ENCODE data around the gene PDE6A. TPM values are rescaled to one million over a fixed set of nuclear protein-coding genes. Genes with fewer than 3 reads are reported as not detected.

Gene PDE6A
- total RNA-seq, 2 donors from 2014 or later, result not detected

- TF ChIP-seq CTCF (IDR thresholded peaks at IDR 0.05), result no peak
- no peak overlapping the region for H3K4me3 ChIP-seq
- H3K27me3 ChIP-seq, result no peaks in the 10 kb centered on the region
- DNase-seq, result no peak
- no peaks in the 10 kb centered on the region for H3K36me3 ChIP-seq (replicated peaks in 1 of 2; ENCODE audit: insufficient read depth in 1 of 2, low read depth in 2 of 2)
- no peaks in the 10 kb centered on the region for H3K9me3 ChIP-seq
- intact Hi-C loops (cut with DNase I), result loop anchor here (5.0 kb wide), 2 partner anchors 156 to 194 kb away; no protein-coding TSS in a partner anchor
- 71 to 75% methylated on average over 5 of the region's 5 CpGs for WGBS, 2 donors
- H3K4me1 ChIP-seq, result no peaks in the 10 kb centered on the region
- ATAC-seq, result no peak
- no peak overlapping the region for H3K27ac ChIP-seq
Observed at GRCh38 chr5:149831492-149831891, 113.1 kb downstream of the PDE6A start.

- Histone ChIP-seq H3K36me3 (replicated peaks in 1 of 2; ENCODE audit: insufficient read depth in 1 of 2, low read depth in 2 of 2) (no peaks in the 10 kb centered on the region), H3K27ac (no peak overlapping the region), H3K4me3 (no peak overlapping the region), H3K4me1 (no peaks in the 10 kb centered on the region), H3K27me3 (no peaks in the 10 kb centered on the region), H3K9me3 (no peaks in the 10 kb centered on the region)
- no peak for ATAC-seq
- intact Hi-C loops (cut with DNase I), result loop anchor here (5.0 kb wide), 2 partner anchors 157 to 193 kb away; no protein-coding TSS in a partner anchor
- no peak for DNase-seq
- WGBS, 2 donors, result 80 to 93% methylated on average over 5 of the region's 5 CpGs
- TF ChIP-seq CTCF (IDR thresholded peaks at IDR 0.05), result no peak
- no peak for TF ChIP-seq POLR2A (IDR thresholded peaks at IDR 0.05)
Observed at GRCh38 chr5:149830579-149830978, 114.0 kb downstream of the PDE6A start.

GRCh38 chr5:149829954-149830353 lies 114.6 kb downstream of the PDE6A start:
- Histone ChIP-seq H3K27ac (no peak overlapping the region), H3K27me3 (no peaks in the 10 kb centered on the region), H3K4me1 (no peaks in the 10 kb centered on the region), H3K4me3 (no peak overlapping the region), H3K36me3 (replicated peaks in 1 of 2; ENCODE audit: insufficient read depth in 1 of 2, low read depth in 2 of 2) (no peaks in the 10 kb centered on the region), H3K9me3 (no peaks in the 10 kb centered on the region)
- DNase-seq (no peak), ATAC-seq (no peak)
- 65 to 70% methylated on average over 3 of the region's 3 CpGs for WGBS, 2 donors
- intact Hi-C loops (cut with DNase I), result loop anchor here (5.0 kb wide), 2 partner anchors 157 to 193 kb away; no protein-coding TSS in a partner anchor
- TF ChIP-seq CTCF (IDR thresholded peaks at IDR 0.05), result no peak
- no peak for TF ChIP-seq POLR2A (IDR thresholded peaks at IDR 0.05)

- H3K27ac ChIP-seq, result no peak overlapping the region
- no peaks in the 10 kb centered on the region for H3K9me3 ChIP-seq
Observed at GRCh38 chr5:149828161-149829011, 116.2 kb downstream of the PDE6A start.

More at GRCh38 chr5:149828161-149829011, 116.2 kb downstream of the PDE6A start:
- ATAC-seq (peak; percentile 87), DNase-seq (peak; percentile 82 to 91 (median 88))
- Histone ChIP-seq H3K27me3 (no peaks in the 10 kb centered on the region), H3K4me1 (no peaks in the 10 kb centered on the region), H3K36me3 (replicated peaks in 1 of 2; ENCODE audit: insufficient read depth in 1 of 2, low read depth in 2 of 2) (no peaks in the 10 kb centered on the region), H3K4me3 (no peak overlapping the region)
- peak; percentile 76 to 90 (median 88) for TF ChIP-seq CTCF (IDR thresholded peaks at IDR 0.05)
- TF ChIP-seq POLR2A (IDR thresholded peaks at IDR 0.05), result no peak
- intact Hi-C loops (cut with DNase I), result no loop called here
- 25 to 31% methylated on average over 9 to 11 of the region's 11 CpGs for WGBS, 2 donors
